HG02884 (cell line): Measurements from ENCODE around the gene CCNJ.
A peak's percentile ranks its signal among the peaks of the same experiment; 100 is the strongest.
"Not testable (repeated sequence)": the region's sequence is repeated elsewhere in the genome, so short reads cannot be mapped to it uniquely, and the experiment has no call there.

Experiments
- ATAC-seq: cut with Tn5 transposase; IDR thresholded peaks from one replicate; pipeline ENCODE4 v1.9.1; 2021; ENCODE audit warnings: mild to moderate bottlenecking, moderate library complexity; ENCODE audit not compliant: unreplicated experiment

Gene CCNJ, protein sequence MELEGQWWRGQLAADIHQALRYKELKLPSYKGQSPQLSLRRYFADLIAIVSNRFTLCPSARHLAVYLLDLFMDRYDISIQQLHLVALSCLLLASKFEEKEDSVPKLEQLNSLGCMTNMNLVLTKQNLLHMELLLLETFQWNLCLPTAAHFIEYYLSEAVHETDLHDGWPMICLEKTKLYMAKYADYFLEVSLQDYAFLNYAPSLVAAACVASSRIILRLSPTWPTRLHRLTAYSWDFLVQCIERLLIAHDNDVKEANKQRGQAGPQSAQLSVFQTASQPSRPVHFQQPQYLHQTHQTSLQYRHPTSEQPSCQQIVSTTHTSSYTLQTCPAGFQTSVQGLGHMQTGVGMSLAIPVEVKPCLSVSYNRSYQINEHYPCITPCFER

DNA sequence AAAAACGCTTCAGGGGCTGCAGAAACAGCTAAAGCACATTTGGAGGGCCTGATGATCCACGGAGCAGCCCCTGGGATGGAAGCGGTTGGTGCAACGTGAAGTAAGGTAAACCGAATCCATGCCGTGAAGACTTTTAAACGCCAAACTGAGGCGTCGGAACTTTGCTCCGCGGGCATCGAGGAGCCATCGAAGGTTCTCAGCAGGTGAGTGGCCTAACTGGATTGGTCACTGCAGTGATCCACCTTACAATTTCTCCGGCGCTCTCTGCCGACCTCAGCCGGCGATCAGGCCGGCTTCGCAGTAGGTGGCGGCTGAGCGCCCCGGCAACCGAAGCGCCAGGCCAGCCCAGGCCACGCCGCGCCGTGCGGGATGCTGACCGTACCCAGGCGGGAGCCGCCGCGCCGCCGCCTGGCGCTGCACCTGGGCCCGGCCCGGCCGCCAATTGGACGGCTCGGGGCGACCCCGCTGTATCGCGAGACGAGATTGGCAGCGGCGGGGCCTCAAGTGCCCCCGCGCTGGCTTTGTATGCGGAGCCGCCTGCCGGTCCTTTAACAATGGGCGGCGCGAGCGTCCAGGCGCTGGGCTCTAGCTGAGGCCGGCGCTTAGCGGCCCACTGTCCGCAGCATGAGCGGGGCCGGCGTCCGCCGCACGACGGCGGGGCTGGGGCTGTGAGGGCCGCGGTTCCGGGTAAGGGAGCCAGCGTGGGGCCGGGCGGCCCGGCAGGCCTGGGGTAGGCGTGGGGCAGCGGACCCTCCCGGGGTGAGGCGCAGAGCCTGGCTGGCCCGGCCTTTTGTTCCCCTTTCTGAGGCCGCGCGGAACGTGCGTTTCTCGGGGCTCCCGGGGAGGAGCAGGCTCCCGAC lies at the start of gene CCNJ:
Gene CCNJ (plus strand): TSS at position 551 of the 860 bp plus-strand sequence. CDS start 811 bp downstream, outside the sequence.
- peak; percentile 81 for ATAC-seq

DNA sequence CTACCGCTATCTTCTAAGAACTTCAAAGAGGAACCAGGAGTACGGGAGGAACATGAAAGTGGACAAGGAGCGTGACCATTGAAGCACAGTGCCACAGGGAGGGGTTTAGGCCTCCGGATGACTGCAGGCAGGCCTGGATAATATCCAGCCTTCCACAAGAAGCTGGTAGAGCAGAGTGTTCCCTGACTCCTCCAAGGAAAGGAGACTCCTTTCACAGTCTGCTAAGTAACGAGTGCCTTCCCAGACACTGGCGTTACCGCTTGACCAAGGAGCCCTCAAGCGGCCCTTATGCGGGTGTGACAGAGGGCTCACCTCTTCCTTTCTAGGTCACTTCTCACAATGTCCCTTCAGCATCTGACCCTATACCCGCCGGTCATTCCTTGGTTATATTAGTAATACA lies 49.0 kb upstream of the CCNJ start:
- ATAC-seq = not testable (repeated sequence)

DNA sequence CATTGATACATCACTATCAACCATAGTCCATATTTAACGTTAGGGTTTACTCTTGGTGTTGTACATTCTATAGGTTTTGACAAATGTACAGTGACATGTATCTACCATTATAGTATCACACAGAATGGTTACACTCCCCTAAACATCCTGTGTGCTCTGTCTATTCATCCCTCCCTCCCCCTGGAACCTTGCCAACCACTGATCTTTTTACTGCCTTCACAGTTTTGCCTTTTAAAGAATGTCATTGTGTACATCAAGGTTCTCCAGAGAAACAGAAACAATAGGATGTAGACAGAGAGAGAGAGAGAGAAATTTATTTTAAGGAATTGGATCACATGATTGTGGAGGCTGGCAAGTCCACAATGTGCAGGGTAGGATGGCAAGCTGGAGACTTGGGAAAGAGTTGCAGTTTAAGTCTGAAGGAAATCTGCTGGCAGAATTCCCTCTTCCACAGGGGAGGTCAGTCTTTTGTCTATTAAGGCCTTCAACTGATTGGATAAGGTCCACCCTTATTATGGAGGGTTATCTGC lies 45.1 kb upstream of the CCNJ start:
- no peak for ATAC-seq

DNA sequence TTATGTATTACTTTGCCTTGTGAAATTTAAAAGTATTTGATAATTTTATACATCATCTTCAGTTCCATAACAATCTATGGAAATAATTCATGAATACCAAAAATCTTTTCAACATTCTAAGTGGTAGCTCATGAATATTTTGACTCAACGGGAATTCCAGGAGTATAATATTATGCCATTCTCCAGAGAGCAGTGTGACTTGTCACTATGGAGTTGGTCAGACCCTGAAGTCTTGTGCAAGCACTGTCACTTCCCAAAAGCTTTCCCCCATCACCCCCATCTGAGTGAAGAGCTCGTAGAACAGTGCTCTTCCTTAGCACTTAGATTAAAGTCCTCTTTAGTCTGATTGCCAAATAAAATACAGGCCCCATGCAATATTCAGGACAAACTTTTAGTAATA lies 29.4 kb upstream of the CCNJ start:
- ATAC-seq = no peak

DNA sequence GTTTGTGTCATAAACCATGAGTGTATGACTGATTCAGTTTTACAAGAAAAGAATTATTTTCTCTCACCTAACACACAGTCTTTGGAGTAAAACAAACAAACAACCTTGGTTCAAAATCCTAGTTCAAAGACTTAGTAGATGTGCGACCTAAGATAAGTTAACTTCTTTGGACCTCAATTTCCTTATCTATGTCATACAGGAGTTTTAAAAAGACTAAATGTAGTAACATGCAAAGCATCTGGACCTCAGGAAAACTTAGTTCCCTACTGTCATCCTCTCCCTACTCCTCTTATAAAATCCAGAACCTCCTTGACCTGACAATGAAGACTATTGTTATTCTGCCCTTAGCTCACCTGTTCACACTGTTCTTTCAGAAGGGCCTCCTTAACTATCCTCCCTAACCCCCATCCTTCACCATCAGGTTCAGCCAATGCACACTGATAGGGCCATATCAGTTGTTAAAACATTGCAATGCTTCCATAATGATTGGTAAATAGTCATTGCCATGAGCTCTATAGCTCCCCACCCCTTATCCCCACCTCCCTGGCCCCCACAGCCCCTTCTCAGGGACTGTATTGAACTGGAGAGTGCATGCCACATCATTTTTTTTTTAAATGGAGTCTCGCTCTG lies 28.8 kb upstream of the CCNJ start:
- ATAC-seq = no peak

DNA sequence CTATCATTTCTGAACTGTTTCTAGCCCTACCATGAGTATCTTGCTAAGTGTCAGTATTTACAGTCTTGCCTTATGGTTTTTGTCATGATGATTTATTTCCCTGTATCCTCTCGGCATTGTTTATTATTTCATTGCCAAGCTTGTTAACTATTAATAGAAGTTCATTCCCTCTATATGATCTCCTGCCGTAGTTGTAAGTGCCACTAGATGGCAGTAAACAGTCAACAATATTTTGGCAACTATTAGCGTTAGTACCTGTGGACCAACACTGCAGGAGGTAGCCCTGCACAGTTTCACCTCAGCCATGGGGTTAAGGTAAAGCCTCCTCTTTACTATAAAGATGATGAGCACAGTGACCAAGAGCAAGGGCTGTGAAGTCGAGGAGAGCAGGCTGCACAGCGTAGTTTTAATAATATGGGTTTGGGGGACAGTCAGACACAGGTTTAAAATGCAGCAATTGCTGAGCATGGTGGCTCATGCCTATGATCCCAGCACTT lies 26.1 kb upstream of the CCNJ start:
- ATAC-seq = peak; percentile 81

DNA sequence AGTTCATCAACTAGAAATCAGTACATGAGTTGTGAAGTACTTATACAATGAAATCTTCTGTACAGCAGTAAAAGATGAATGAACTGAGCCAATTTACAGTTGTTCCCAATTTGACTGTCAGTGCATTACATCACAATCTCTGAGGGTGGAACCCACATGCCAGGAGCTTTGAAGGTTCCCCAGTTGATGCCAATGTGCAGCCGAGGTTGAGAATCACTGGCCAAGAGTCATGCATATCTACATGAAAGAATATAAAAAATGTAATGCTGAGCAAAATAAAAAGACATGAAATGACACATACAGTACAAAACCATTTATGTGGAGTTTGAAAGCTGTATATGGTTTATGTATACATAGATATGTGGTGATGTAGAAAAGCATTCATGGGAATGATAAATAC lies 22.1 kb upstream of the CCNJ start:
- ATAC-seq = no peak

DNA sequence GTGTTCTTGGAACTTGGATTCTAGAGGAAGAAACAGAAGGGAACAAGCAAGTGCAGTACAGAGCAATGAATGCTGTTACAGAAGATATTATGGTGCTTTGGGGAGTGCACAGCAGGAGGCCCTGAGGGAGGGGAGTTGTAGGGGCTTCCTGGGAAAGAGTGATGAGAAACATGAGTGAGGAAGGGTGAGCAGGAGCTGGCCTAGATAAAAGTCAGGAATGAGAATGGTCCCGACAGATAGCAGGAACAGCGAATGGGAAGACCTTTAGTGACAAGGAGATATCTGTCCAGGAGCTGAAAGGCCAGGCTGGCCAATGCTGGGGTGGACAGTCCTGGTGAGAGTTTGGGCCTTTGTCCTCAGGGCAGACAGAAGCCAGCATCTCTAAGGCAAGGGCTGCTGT lies 20.6 kb upstream of the CCNJ start:
- ATAC-seq = no peak

DNA sequence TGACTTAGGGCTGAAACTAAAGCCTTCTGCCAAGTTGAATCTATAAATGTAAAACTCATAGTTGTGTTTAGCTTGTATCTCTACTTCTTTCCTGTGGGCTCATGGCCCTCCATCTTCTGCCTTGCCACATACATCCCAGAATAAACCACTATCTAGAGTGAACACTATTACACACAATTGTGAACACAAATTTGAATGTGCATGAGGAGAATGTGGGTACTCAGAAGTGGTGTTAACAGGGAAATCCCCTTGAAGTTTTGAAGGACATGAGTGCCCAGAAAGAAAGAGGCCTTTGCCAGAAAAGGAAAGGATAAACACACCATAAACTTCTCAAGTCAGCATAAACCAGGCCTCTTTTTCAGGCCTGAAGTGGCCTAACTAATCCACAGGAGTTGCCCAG lies 20.2 kb upstream of the CCNJ start:
- ATAC-seq = no peak

DNA sequence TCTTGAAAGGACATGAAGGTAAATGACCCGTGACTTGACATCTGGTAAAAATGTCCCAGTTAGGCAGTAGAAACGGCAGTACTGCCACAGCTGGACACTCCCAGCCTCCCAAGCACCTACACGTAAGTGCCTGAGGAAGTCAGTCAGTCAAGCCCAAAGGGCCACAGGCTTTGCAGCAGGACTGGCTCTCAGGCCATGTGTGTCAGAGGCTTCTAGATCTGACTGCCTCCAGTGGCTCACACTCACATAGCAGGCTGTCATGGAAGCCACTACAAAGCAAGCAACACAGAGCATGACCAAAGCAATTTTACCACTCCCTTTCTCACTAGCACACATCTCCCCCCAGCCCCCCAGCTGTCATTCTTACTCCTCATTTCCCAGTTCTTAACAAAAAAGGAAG lies 17.8 kb upstream of the CCNJ start:
- no peak for ATAC-seq

DNA sequence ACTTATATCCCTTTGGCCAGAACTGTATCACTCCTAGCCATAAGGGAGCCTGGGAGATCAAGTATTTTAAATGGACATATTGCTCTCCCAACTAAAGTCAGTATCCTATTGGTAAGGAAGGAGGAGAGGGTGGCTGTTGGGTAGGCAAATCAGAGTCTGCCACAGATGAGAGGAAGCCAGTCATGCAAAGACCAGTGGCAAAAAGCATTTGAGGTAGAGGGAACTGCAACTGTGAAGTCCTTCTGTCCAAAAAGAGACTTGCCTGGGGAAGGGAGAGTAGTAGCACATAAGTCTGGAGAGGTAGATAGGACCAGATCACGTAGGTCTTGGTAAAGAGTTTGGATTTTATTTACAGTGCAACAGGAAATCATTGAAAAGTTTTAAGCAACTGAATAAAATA lies 8.8 kb upstream of the CCNJ start:
- ATAC-seq = no peak

DNA sequence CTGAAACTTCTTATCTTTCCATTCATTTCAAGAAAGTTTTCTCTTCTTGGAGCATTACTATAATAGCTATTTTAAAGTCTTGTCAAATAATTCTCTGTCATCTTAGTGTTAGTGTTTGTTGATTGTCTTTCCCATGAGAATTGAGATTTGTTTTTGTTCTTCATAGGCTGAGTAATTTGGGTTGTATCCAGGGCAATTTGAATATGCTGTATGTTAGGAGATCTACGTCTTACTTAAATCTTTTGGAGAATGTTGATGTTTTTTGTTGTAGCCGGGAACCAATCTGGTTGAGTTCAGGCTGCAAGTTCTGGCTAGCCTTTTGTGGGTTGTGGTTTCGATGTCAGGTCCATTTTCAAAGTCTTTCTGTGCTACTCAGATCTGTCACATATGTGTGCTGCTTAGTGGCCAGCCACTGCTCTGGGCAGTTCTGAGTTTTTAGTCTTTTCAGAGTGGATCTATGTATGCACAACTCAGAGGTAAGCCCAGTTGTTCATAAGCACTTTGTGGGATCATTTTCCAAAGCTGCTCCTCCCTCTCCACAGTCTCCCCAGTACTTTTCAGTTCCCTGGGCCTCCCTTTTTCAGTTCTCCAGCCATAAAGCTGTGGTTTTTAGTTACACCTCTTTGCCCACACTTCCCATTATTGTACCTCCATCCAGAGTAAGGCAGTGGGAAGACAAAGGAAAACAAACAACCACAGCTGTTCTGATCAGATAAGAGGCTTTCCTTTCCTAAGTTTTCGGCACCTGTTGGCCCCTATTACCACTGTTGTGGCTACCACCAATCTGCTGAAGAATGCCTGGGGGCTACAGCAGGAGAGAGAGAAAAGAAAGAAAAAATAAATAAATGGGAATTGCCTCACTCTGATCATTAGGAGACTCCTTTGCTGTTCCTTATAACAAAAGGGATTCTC lies 4.7 kb upstream of the CCNJ start:
- ATAC-seq = no peak

DNA sequence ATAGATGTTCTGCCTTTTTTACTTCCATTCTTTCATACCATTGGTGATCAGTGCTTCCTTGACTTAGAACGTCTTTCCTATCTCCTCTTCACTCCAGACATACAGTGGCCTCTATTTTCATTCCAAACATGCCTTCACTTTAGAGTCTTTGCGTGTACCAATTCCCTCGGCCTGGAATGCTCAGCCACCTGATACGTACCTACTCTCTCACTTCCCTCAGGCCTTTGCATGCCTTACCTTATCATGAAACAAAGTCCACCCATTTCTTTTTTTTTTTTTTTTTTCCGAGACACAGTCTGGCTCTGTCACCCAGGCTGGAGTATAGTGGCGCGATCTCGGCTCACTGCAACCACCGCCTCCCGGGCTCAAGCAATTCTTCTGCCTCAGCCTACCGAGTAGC lies 2.2 kb upstream of the CCNJ start:
- no peak for ATAC-seq

DNA sequence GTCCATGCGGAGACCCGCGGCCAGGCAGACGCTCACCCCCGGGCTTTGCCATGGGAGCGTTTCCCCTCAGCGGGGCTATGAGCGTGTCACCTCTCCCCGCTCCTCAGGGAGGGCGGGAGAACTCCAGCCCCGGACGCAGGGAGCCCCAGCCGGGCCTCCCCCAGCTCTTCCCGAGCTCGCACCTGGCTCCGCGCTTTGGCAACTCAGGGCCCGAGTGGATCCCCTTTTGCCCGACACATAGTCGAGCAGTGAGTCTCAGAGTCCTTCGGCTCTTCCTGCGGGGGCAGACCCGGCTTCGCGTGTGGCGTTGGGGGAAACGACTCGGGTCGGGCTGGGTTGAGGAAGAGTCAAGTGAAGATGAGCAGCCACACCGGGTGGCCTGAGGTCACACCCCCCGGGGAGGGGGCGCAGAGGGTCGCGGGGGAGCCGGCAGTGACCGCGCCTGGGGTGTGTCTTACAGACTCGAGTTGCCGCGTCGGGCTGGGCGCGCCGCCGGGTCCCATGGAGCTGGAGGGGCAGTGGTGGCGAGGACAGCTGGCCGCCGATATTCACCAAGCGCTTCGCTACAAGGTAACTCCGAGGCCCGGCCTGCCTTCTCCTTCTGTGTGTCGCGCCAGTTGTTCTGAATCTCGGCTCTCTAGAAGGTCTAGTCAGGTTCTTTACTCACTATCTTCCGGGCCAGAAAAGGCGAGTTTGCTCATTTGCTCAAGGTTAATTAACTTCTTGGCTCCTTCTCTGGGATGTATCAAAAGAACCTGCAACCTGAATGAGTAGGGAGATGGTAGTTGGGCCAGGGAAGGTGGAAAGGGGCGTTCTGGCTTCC lies 721 bp downstream of the CCNJ start:
- ATAC-seq = peak; percentile 33

DNA sequence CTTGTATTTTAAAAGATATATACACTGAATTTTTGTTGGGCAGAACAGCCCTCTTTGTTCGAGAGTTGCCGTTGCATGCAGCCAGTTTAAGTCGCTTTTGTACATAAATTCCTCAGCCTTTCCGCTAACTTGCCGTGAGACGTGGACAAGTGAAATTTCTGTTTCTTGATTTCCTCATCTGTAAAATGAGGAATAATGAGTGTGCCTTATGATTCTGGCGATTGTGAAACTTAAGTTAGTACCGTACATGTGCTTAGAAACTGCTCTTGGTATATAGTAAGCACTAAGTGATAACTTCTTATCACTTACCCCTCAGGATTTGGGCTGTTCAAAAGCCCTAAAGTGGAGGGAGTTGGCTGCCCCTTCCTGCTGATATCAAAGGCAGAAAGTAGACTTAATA lies 1.4 kb downstream of the CCNJ start:
- no peak for ATAC-seq

DNA sequence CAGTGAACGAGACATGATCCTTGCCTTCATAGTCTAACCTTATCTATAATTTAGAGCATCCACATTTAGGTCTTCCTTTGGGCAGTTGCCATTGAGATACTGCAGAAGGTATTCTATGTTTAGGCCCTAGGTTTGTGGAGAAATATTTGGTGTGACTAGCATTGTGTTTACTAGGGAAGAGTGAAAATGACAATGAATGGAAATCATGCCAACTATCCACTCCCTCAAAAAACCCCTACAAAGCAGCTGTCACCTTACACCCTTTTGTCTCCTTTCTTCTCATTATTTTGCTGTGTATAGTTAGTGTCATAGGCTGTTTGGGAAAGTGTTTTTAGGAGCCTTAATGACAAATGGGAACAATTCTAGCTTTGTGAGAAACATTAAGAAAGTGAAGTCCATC lies 3.2 kb downstream of the CCNJ start:
- ATAC-seq = no peak

DNA sequence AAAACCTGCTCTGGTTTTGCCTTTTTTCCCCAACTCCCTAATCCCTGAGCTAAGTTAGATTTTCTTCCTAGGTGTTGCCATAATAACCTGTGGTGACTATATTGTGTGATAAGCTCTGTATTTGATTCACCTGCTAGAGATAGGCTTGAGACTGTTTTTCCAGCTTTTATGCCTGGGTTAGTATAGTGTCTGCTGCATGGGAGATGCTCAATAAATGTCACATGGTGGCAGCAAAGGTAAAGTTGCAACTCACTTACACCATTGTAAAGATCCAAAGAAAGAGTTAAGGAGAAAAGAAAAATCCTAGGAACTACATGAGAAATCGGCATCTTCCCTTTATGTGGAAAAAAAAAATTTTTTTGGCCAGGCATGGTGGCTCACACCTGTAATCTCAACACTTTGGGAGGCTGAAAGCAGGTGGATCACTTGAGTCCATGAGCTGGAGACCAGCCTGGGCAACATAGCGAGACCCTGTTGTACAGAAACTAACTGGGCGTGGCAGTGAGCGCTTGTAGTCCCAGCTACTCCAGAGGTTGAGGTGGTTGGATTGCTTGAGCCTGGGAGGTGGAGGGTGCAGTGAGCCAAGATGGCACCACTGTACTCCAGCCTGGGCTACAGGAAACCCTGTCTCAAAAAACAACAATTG lies 3.7 kb downstream of the CCNJ start:
- ATAC-seq = no peak

DNA sequence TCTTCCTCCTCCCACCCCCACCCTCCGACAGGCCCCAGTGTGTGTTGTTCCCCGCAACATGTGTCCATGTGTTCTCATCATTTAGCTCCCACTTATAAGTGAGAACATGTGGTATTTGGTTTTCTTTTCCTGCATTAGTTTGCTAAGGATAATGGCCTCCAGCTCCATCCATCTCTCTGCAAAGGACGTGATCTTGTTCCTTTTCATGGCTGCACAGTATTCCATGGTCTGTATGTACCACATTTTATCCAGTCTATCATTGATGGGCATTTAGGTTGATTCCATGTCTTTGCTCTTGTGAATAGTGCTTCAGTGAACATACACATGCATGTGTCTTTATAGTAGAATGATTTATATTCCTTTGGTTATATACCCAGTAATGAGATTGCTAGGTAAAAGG lies 4.5 kb downstream of the CCNJ start:
- not testable (repeated sequence) for ATAC-seq

DNA sequence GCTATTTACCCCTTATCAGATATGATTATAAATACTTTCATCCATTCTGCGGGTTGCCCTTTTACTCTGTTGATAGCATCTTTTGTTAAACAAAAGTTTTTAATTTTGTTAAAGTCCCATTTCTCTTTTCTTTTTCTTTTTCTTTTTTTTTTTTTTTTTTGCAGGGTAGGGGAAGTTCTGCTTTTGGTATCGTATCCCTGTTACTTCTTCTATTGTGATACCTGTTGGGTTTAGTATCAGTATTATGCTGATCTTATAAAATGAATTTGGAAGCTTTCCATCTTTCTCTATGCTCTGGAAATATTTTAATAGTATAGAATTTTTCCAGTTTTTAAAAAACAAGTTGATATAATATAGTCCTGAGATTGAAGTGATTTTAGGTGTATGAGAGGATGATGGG lies 6.0 kb downstream of the CCNJ start:
- ATAC-seq = no peak
